C4-2B (cell line): ENCODE measurements around the gene SCAPER.

ENCODE experiments used
- CTCF ChIP-seq: fragments of 450-650 bp; conservative IDR thresholded peaks from 2 replicates; pipeline ENCODE4 v1.5.1; 2017; ENCODE audit warnings: mild to moderate bottlenecking
- ZFX ChIP-seq: fragments of 450-650 bp; IDR thresholded peaks from 2 replicates; pipeline ENCODE4 v1.6.1; 2017

- TF ChIP-seq CTCF (no peak), ZFX (no peak)
Observed at GRCh38 chr15:76337696-76338485, 567.2 kb downstream of the SCAPER start.
